T-helper 2 cell (primary cell): ENCODE data around the gene TIMP2.
A peak's percentile ranks its signal among the peaks of the same experiment; 100 is the strongest.

Experiments
- DNase-seq, 5 experiments: peaks; one replicate each; pipeline versions ENCODE4 v3.0.0 to v3.0.0-alpha.2; 2012 to 2022

TIMP2 gene

DNA sequence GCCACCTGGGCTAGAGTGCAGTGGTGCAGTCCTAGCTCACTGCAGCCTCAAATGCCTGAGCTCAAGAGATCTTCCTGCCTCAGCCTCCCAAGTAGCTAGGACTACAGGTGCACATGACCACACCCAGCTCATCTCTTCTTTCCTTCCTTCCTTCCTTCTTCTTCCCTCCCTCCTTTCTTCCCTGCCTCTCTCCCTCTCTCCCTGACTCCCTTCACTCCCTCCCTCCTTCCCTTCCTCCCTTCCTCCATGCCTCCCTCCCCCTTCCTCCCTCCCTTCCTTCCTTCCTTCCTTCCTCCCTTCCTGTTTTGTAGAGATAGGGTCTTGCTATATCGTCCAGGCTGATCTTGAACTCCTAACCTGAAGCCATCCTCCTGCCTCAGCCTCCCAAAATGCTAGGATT is 61.1 kb downstream of the TIMP2 start:
- DNase-seq = no peak

DNA sequence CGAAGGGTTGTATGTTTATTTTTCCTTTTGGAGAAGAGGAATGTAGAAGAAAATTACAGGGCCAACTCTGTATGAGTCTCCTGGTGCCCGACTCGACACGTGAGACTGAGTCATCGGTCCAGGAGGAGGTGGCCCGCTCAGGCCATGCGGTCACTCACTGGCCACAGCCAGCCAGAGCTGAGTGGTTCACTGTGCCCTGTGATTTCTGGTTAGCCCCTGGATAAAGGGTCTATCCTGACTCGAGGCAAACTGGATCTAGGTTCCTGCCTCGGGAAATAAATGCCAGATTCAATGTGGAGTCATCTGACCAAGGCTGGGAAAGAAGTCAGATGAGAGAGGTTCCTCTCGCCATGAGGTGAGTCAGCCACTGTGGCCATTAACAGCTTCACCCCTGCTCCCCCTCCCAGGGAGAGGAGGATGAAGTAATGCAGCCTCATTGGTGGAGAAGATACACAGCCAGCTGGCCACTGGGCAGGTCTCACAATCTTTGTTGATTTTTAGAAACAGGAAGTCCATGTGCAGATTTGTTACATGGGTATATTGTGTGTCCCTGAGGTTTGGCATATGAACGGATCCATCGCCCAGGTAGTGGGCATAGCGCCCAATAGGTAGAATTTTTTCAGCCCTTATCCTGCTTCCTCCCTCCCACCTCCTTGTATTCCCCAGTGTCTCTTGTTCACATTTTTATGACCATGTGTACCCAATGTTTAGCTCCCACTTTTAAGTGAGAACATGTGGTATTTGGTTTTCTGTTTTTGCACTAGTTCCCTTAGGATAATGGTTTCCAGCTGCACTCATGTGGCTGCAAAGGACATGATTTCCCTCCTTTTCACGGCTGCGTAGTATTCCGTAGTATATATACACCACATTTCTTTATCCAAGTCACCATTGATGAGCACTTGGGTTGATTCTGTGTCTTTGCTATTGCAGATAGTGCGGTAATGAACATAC is 62.8 kb downstream of the TIMP2 start:
- no peak for DNase-seq

DNA sequence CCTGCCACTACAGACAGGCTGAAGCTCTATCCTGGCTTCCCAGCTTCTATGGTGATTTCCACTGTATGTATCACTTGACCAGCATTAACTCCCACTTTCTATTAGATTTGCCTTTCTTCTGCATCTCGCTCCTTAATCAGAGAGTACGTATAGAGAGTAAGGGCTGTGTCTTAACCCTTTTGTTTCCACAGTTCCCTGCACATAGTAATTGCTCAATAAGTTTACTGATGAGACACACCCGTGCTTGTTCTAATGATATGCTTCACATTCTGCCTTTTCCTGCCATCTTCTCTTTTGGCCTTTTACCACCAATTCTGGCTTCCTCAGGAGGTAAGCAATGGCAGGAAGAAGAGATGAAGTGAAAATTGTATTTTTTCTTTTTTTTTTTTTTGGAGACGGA is 64.0 kb downstream of the TIMP2 start:
- DNase-seq = no peak

DNA sequence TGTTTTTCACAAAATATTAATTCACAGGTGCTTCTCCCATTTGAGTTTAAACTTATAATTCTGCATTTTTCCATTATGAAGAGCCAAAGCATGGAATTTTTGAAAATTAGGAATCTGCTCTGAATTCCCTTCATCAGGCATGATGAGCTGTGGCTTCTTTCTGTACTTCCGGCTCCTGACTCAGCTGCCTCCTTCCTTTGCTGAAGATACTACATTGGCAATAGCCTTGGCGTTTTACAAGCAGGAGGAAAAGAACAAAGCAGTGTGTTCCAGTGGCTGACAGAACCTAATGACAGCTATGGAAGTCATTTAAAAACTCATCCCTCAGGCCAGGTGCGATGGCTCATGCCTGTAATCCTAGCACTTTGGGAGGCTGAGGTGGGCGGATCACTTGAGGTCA is 66.1 kb downstream of the TIMP2 start:
- no peak for DNase-seq

DNA sequence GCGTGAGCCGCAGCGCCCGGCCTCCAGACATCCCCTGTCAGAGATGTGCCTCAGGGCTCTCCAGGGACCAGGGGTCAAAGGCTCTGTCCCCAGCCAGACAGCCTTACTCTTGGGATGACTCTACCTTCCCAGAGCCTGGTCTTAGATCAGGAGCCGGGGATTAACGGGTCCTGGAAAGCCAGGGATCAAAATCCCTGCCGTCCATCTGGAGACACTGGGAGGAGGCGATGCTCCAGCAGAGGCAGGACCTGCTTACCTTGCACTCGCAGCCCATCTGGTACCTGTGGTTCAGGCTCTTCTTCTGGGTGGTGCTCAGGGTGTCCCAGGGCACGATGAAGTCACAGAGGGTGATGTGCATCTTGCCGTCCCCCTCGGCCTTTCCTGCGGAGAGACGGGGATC is 67.9 kb downstream of the TIMP2 start:
- no peak for DNase-seq

DNA sequence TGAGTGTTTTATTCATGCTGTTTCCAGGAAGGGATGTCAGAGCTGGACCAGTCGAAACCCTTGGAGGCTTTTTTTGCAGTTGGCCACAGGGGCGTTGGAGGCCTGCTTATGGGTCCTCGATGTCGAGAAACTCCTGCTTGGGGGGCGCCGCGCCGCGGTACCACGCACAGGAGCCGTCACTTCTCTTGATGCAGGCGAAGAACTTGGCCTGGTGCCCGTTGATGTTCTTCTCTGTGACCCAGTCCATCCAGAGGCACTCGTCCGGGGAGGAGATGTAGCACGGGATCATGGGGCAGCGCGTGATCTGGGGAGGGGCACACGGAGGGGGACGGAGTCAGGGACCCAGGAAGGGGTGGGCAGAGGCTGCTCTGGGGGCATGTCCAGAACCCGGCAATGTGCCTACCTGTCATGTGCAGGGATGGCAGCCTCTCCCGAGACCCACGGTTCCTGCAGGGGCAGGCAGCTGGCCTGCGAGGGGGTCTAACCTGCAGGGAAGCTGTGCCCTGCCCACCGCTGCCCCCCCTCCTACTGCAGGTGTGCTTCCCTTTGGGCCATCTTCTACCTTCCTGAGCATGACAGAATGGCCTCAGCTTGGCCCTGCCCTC is 69.5 kb downstream of the TIMP2 start:
- no peak for DNase-seq

DNA sequence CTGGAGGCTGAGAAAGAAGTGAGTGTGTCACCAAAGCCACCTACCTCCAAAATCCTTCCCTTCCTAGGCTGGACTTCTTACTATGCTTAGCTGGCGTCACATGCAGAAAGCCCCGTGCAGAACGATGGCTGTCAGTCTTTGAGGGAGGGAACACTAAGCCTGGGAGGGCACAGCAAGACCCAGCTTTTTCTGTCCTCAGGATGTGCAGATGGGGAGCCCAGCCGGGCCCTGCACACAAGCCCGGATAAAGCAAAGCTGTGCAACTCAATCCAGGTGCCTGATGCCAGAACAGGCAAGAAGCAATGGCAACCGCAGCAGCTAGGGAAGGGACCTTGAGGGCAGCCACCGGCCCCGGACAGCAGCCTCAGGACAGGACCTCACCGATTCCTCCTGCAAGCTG is 70.7 kb downstream of the TIMP2 start:
- DNase-seq = no peak

DNA sequence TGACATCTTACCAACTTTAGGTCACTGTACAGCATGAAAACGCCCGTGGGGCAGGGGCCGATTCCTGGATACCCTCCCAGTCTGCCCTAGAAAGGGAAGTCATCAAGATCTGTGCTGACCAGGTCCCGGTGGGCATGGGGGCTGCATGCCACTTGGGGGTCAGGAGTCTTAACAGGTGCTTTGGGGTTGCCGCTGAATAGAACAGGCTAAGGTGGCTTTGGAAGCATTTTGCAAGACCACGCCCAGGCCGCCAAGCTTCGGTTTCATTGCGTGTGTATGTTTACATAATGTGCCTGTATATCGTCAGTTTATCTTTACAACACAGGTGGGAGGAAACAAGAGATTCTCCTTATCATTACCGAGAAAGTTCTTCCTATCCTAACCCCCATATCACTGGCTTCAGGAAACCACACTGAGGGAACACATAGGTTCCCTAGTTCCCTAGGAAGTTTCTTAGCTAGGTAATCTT is 71.2 kb downstream of the TIMP2 start:
- no peak for DNase-seq

DNA sequence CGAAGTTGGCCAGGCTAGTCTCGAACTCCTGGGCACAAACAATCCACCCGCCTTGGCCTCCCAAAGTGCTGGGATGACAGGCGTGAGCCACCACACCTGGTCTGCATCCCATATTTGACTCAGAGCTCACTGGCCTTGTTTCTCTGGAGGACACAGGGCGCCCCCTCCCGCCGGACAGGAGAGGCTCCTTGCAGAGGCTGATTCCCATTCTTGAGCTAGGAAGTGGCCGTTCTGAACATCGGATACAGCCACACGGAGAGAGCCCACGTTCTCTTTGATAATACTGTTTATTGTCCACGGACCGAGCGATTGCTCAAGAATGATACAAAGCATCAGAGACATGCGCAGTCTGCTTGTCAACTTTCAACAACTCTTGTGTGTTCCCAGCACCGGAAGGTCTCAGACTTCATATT is 72.5 kb downstream of the TIMP2 start:
- DNase-seq = no peak

DNA sequence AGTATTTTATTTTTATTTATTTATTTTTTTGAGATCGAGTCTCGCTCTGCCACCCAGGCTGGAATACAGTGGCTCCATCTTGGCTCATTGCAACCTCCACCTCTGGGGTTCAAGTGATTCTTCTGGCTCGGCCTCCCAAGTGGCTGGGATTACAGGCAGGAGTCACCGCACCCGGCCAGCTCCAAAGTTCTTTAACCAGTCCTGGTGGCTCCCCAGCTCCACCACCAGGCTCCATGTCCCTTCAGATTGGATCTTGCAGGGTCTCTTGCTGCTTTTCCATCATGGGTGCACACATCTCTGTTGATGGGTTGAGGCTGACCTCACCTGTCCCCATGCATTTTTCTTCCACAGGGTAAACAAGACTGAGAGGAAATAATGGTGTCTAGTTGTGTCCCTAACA is 76.2 kb downstream of the TIMP2 start:
- DNase-seq = no peak

DNA sequence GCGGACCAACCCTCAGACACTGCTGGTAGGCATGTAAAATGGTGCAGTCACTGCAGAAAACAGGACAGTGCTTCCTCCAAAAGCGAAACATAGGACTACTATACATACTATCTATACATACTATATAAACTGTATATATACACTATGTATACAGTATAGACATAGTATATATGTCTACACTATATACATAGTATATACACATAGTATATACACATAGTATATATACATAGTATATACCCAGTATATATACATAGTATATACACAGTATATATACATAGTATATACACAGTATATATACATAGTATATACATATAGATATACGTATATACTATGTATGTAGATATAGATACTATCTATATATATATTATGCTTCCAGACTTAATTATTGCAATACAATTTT is 78.1 kb downstream of the TIMP2 start:
- DNase-seq = no peak

DNA sequence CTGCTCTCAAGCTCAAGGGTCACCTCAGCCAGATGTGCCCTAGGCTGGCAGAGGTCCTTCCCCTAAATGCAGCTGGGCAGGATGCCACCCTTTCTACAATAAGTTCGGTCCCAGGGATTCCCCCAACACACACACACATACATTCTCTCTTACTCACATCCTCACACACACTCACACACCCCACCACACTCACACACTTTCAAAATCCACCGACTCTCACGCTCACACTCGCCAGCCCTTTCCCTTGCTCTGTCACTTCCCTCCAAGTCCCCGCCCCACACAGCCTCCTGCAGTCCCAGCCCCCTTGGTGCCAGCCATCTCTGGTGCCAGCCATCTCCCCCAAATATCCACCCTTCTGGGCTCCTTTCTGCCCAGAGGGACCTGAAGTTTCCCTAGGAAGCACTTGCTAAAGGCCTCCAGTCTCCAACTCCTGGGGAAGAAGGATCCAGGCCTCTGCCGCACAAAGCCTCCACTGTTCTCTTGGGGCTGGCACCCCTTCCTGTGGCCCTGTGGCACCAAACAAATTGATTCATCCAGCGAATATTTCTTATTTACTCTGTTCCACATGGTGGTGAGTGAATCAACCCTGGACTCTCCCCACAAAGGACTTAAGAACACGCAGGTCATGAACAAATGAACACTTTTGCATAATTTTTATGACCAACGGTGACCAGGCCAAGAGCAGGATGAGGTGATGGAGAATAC is 80.7 kb downstream of the TIMP2 start:
- DNase-seq = peak in 1 of 5 experiments; percentile 48

DNA sequence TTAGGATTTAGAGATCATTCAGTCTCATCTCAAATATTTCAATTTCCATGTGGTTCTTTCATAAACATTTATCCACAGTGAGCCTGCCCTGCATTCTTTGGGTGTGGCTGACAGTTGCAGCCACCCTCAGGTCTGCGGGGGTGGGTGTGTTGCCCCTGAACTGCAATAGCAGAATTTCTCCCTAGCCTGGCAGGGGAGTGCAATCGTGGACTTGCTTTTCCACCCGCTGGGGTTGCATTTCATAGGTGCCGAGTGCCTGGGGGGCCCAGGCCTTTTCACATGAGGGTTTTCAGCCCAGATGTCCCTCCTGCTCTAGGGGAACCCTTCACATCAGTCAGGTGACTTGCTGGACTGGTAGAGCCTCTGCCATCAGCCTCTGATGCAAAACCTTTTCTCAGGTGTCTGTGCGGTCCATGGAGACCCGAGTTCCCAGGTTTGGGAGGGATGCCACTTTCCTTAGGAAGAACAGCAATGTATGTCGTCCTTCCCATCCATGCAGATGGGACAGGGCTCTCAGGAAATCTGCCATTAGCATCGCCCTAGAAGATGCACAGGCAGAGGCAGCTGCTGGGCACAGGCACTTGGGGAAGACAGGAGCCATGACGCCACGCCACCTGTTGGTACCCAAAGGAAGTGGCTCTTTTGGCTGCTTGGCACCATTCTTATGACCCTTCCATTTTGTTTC is 82.2 kb downstream of the TIMP2 start:
- peak in 4 of 5 experiments; percentile 39 to 83 (median 46) for DNase-seq

DNA sequence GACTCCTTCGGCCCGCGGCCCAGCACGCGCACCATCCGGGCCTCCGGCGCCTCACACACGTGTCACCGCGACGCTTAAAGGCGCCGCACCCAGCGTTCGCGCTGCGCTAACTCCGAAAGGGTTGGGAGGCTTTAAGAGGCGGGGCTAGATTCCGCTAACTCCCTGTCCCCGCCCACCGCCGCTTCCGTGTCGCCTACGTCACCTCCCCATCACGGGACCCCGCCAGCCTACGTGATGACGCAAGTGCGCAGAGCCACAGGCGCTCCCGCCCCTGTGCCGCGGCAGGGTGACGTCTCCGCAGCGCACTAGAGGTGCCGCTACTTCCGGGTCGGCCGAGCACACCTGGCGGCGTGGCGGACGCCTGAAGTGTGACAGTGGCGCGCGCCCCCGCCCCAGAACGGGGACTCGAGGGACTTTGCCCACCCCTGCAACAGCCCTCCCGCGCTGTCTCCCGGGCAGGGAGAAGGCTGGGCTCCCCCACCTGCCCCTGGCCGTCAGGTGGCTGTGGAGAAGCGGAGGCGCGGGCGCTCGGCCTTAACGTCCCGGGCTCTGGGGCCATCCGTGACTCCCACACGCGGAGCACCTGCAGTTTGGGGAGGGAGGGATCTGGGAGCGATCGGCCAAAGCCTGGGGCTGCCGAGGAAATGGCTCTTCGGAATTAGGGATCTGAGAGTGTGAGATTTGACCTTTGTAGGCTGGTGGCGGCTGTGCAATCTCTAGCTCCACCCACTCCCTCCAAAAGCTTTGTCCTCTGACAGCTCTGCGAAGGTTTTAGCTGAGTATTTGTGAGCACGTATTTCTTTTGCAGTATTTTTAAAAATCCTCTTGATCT is 84.2 kb downstream of the TIMP2 start, which contains the start of gene USP36:
Gene USP36, minus strand, starts transcription at position 35 of the 832 bp plus-strand sequence. CDS start 4,451 bp downstream, outside the sequence.
- peak; percentile 99 to 100 (median 99) for DNase-seq

DNA sequence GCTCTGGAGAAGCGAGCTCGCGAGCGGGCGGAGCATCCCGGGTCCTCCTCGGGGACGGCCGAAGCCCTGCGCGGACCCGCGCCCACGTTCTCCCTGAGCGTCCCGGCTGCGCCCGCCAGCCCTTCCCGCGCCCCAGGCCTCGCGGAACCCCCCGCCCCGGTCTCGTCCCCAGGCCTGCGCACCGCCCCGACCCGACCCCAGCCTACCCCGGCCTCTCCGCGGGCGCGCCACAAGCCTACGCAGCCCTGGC is 84.7 kb downstream of the TIMP2 start:
- no peak for DNase-seq

DNA sequence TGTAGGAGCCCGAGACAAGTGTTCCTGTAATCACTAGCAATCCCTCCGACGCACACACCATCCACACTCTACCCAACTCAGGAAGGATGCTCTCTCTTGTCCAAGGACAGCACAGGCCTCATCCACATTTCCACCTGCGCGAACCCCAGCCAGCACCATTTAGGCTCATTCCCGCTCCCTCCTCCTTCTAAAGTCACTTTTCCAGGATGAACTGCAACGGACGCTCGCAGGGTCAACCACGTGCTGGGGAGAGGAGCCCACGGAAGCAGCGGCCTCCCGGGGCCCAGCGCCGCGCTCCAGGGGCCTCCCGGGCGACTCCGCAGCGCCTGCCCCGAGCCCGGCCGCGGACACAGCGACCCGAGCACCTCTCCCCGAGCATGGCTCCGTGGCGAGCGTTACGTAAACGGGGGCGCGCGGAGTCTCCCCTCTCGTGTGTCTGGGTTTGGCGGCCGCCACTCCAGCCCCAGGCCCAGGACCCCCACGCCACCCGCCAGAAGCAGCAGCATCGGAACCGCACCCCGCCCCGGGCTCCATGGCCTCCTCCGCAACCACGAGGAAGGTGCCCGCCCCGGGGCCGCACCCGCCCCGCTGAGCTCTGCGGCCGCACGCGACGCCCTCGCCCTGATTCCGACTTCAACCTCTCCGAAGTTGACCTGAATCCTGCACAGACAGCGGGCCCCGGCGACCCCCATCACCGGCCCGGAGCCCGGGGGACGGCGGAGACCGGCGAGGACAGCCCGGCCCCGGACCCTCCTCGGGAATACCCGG is 85.2 kb downstream of the TIMP2 start:
- DNase-seq = peak in 4 of 5 experiments; percentile 22 to 75 (median 56)

DNA sequence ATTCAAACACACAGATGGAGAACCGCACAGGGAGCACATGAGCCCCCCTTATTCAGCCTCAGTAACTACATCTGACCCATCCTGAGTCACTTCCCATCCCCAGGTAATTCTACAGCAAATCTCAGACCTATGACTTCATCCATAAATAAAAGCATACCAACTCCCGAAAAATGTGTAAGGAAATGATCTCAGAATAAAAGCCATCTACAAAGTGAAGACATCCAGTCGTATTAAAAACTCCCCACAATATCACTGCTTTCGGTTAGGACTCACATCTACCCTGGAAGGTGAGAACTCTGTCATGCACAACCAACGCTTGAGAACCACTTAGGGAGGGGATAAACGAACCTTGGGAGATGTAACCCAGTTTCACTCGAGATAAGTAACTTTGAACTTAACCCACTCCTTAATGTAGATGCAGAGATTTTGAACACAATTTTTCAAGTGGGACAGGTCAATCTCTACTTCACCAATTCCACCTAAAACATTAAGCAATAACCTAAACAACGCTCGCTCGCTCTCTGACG is 85.9 kb downstream of the TIMP2 start:
- peak in 2 of 5 experiments; percentile 54 to 71 for DNase-seq

DNA sequence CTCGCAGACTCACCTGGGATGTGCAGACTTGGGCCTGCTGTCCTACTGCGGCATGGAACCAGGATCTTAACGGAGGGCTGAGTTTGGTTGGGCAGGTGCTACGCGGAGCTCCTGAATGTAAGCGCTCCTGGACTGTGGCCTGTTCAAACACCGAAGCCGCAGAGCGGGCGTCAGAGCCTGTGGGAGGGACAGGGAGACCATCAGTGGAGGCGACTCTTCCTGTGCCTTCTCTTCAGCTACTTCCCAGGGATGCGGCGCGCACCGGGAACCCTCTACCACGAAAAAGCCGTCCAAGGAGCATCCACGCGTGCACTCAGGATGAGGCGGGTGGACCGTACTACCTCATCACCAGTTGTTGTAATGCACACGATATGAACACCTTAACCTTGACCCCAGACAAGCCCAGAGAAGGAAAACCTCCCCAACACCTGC is 86.6 kb downstream of the TIMP2 start:
- no peak for DNase-seq

DNA sequence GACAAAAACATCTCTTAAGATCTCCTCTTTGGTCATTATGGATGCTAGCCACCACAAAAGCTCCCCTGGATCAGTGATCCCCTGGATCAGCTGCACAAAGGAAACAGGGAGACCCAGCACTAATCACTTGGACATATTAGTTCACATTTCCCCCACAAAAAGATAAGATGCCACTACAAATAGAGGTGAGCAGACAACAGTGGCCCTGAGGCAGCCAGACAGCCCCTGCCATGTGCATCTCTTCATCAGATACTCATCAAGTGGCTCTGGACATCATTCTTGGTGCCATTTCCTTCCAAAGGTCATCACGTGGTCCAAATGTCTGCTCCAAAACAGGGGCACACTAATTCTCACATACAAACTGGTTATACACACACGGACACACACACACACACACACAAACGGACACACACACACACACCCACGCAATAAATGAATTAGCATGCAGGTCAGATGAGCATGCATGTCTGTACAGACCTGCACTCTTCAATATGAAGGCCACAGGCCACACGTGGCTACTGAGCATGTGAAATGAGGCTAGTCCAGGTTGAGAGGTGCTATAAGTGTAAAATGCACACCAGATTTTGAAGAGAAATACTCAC is 88.7 kb downstream of the TIMP2 start:
- no peak for DNase-seq

DNA sequence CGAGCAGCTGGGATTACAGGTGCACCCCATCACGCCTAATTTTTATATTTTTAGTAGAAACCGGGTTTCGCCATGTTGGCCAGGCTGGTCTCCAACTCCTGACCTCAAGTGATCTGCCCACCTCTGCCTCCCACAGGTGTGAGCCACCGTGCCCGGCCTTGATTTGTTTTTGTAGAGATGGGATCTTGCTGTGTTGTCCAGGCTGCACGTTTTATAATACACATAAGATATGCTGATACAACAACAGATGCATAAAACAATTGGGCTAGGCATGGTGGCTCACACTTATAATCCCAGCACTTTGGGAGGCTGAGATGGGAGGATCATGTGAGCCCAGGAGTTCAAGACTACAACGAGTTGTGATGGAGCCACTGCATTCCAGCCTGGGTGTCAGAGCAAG is 90.6 kb downstream of the TIMP2 start:
- no peak for DNase-seq

DNA sequence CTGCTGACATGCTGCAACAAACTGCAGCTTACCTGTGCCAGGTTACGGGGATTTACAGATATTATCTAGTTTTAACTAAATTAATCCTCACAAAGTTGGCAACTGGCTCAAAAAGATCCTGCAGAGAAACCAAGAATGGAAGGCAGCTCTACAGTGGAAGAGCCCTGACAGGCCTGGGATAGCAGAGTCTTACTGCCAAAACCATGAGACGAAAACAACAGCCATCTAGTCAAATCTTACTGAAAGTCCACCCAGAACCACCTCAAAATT is 92.7 kb downstream of the TIMP2 start:
- DNase-seq = no peak
